Measurements from ENCODE around the gene HMBS.
A peak's percentile ranks its signal among the peaks of the same experiment; 100 is the strongest.
"Not testable (repeated sequence)": the region's sequence is repeated elsewhere in the genome, so short reads cannot be mapped to it uniquely, and the experiment has no call there.

HMBS gene

DNA sequence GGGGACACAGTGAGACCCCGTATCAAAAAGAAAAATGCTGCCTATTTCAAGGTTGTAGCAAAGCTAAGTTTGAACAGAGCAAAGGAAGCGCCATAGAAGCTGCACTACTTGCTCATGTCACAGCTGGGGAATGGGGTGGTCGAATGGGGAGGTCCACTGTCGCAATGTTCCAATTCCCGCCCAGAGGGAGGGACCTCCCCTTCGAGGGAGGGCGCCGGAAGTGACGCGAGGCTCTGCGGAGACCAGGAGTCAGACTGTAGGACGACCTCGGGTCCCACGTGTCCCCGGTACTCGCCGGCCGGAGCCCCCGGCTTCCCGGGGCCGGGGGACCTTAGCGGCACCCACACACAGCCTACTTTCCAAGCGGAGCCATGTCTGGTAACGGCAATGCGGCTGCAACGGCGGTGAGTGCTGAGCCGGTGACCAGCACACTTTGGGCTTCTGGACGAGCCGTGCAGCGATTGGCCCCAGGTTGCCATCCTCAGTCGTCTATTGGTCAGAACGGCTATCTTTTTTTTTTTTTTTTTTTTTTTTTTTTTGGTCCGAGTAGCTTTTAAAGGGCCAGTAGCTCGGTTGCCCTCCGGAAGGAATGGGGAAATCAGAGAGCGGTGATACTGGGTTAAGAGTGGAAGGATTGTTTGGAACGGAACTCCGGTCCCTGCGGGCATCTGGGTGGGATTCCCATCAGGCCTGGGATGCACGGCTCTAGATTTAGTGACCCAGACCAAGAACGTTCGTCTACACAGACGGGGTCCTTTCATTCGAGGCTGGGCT lies at the start of gene HMBS:
Gene HMBS (plus strand): TSS at position 219 of the 774 bp plus-strand sequence. CDS start 153 bp downstream, at position 372.
- peak within 1 kb of the TSS; percentile 93 for H3K4me3 ChIP-seq
- H3K9me3 ChIP-seq (ENCODE audit: low read depth, low read length): no peaks in the 10 kb centered on the region
- DNase-seq (ENCODE audit: low read depth, low spot score): no peak
- H3K36me3 ChIP-seq (ENCODE audit: insufficient read depth, low read length): peaks cover 12% of the 10 kb centered on the region; the same call in 1 of the 2 replicates
- peak; percentile 44 for TF ChIP-seq FOXP2 (optimal IDR thresholded peaks at IDR 0.05; ENCODE audit: control extremely low read depth, extremely low read length, insufficient read depth)
- TF ChIP-seq POLR2AphosphoS5 (IDR thresholded peaks at IDR 0.05; ENCODE audit: borderline replicate concordance, low read depth, low read length): peak; percentile 96
- TF ChIP-seq EZH2 (IDR thresholded peaks at IDR 0.05): no peak
- H3K9ac ChIP-seq (ENCODE audit: insufficient read length): peak within 1 kb of the TSS; percentile 88
- H3K27ac ChIP-seq: peak within 1 kb of the TSS; percentile 87

DNA sequence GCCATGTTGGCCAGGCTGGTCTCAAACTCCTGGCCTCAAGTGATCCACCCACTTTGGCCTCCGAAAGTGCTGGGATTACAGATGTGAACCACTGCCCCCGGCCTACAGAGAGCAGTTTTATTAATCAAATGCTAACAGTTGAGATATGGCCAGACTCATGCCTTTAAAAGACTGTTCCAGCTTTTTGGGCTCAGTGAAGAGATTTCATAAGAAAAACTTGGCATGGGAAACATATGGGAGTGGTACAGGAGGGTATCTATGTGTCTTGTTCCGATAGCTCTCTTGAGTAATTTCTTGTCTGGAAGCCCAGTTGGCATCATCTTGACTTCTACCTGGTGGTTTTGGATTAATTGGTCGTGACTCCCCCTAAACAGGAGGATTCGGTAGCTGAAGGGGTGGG lies 45.8 kb upstream of the HMBS start:
- no peak overlapping the region for H3K4me3 ChIP-seq
- TF ChIP-seq FOXP2 (optimal IDR thresholded peaks at IDR 0.05; ENCODE audit: control extremely low read depth, extremely low read length, insufficient read depth) (no peak), EZH2 (IDR thresholded peaks at IDR 0.05) (no peak), POLR2AphosphoS5 (IDR thresholded peaks at IDR 0.05; ENCODE audit: borderline replicate concordance, low read depth, low read length) (no peak)
- no peaks in the 10 kb centered on the region for H3K9me3 ChIP-seq (ENCODE audit: low read depth, low read length)
- no peak overlapping the region for H3K27ac ChIP-seq
- H3K36me3 ChIP-seq (ENCODE audit: insufficient read depth, low read length): no peaks in the 10 kb centered on the region
- DNase-seq (ENCODE audit: low read depth, low spot score): no peak
- no peak overlapping the region for H3K9ac ChIP-seq (ENCODE audit: insufficient read length)

DNA sequence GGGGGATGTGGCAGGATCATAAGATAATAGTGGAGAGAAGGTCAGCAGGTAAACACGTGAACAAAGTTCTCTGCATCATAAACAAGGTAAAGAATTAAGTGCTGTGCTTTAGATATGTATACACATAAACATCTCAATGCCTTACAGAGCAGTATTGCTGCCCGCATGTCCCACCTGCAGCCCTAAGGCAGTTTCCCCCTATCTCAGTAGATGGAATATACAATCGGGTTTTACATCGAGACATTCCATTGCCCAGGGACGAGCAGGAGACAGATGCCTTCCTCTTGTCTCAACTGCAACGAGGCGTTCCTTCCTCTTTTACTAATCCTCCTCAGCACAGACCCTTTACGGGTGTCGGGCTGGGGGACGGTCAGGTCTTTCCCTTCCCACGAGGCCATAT lies 45.2 kb upstream of the HMBS start:
- H3K9ac ChIP-seq (ENCODE audit: insufficient read length): not testable (repeated sequence)

DNA sequence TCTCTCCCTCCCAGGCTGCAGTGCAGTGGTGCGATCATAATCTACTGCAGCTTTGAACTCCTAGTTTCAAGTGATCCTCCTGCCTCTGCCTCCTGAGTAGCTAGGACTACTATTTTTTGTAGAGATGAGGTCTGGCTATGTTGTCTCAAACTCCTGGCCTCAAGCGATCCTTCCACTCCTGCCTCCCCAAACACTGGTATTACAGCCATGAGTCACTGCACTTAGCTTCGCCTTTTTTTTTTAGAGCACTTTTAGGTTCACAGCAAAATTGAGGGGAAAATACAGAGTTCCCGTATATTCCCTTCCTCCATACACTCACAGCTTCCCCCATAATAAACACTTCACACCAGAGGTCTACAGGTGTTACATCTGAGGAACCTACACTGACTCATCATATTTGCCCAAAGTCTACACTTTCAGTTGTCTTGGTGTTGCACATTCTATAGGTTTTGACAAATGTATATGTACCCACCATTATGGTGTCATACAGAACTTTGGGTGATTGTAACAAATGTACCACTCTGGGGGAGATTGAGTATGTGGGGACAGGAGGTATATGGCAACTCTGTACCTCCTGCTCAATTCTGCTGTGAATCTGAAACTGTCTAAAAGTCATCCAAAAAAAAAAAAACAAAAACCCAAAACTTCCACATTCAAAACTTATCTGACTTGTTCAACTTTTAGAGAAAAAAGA lies 42.7 kb upstream of the HMBS start:
- Histone ChIP-seq H3K4me3 (no peak overlapping the region), H3K36me3 (ENCODE audit: insufficient read depth, low read length) (peaks cover 14% of the 10 kb centered on the region; the same call in 1 of the 2 replicates), H3K9me3 (ENCODE audit: low read depth, low read length) (no peaks in the 10 kb centered on the region), H3K27ac (no peak overlapping the region), H3K9ac (ENCODE audit: insufficient read length) (no peak overlapping the region)
- DNase-seq (ENCODE audit: low read depth, low spot score): no peak
- TF ChIP-seq POLR2AphosphoS5 (IDR thresholded peaks at IDR 0.05; ENCODE audit: borderline replicate concordance, low read depth, low read length): no peak
- TF ChIP-seq EZH2 (IDR thresholded peaks at IDR 0.05): no peak
- TF ChIP-seq FOXP2 (optimal IDR thresholded peaks at IDR 0.05; ENCODE audit: control extremely low read depth, extremely low read length, insufficient read depth): no peak

More for the DNA sequence above, 45.2 kb upstream of the HMBS start:
- H3K9me3 ChIP-seq (ENCODE audit: low read depth, low read length); H3K27ac ChIP-seq; DNase-seq (ENCODE audit: low read depth, low spot score); H3K36me3 ChIP-seq (ENCODE audit: insufficient read depth, low read length); H3K4me3 ChIP-seq: not testable (repeated sequence)

DNA sequence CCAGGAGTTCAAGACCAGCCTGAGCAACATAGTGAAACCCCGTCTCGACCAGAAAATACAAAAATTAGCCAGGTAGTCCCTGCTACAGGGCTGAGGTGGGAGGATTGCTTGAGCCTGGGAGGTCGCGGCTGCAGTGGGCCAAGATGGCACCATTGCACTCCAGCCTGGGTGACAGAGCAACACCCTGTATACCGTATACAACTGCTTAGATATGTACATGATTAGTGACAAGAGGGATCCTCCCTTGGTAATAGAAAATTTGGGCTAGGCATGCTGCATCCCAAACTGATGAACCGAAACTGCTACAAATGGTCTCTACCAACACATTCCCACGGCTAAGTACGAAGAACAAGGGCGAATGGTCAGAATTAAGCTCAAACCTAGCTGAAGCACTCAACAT lies 41.8 kb upstream of the HMBS start:
- Histone ChIP-seq H3K36me3 (ENCODE audit: insufficient read depth, low read length) (peaks cover 21% of the 10 kb centered on the region), H3K27ac (no peak overlapping the region), H3K9me3 (ENCODE audit: low read depth, low read length) (no peaks in the 10 kb centered on the region), H3K9ac (ENCODE audit: insufficient read length) (no peak overlapping the region), H3K4me3 (no peak overlapping the region)
- no peak for DNase-seq (ENCODE audit: low read depth, low spot score)
- TF ChIP-seq FOXP2 (optimal IDR thresholded peaks at IDR 0.05; ENCODE audit: control extremely low read depth, extremely low read length, insufficient read depth): no peak
- no peak for TF ChIP-seq POLR2AphosphoS5 (IDR thresholded peaks at IDR 0.05; ENCODE audit: borderline replicate concordance, low read depth, low read length)
- no peak for TF ChIP-seq EZH2 (IDR thresholded peaks at IDR 0.05)

DNA sequence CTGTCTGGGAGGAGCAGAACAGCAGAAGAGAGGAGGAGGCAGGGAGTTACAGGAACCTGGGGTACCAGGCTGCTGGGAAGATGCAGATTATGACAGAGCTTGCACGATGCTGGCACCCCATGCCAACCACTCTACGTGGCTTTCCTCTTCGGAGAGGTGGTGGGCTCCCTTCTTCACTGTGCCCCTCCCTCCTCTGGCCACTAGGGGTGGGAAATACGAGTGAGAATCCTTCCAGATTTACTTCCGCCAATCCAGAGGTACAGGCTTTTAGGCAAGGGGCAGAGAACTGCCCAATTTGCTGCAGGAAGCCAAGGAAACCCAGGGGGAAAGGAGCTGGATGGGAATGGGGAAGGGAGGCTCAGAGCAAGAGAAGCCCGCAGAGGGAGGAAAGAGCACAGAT lies 40.0 kb upstream of the HMBS start:
- Histone ChIP-seq H3K36me3 (ENCODE audit: insufficient read depth, low read length) (peaks cover 39% of the 10 kb centered on the region), H3K9ac (ENCODE audit: insufficient read length) (no peak overlapping the region), H3K9me3 (ENCODE audit: low read depth, low read length) (no peaks in the 10 kb centered on the region), H3K4me3 (no peak overlapping the region), H3K27ac (no peak overlapping the region)
- no peak for DNase-seq (ENCODE audit: low read depth, low spot score)
- TF ChIP-seq POLR2AphosphoS5 (IDR thresholded peaks at IDR 0.05; ENCODE audit: borderline replicate concordance, low read depth, low read length): no peak

DNA sequence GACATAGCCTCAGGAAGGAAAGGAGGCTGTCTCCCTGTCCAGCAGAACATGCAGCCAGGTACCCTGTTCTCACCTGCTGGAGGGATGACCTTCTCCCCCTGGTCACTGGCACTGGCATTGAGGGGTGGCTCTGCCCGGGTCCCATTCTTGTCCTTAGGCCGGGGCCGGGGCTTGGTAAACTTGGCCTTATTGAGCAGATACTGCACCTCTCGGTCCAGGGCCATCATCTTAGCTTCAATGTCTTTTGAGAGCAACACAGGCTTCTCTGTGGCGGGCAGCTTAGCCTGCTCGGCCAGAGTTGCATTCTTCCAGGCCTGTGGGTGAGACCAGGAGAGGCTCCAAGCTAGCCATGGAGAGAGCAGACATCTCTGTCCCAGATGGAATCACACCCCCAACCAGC lies 38.2 kb upstream of the HMBS start:
- TF ChIP-seq EZH2 (IDR thresholded peaks at IDR 0.05): no peak
- no peak for TF ChIP-seq FOXP2 (optimal IDR thresholded peaks at IDR 0.05; ENCODE audit: control extremely low read depth, extremely low read length, insufficient read depth)
- no peak for TF ChIP-seq POLR2AphosphoS5 (IDR thresholded peaks at IDR 0.05; ENCODE audit: borderline replicate concordance, low read depth, low read length)
- peaks cover 50% of the 10 kb centered on the region for H3K36me3 ChIP-seq (ENCODE audit: insufficient read depth, low read length)
- no peak for DNase-seq (ENCODE audit: low read depth, low spot score)
- H3K27ac ChIP-seq: no peak overlapping the region
- no peak overlapping the region for H3K9ac ChIP-seq (ENCODE audit: insufficient read length)
- H3K9me3 ChIP-seq (ENCODE audit: low read depth, low read length): no peaks in the 10 kb centered on the region
- no peak overlapping the region for H3K4me3 ChIP-seq

DNA sequence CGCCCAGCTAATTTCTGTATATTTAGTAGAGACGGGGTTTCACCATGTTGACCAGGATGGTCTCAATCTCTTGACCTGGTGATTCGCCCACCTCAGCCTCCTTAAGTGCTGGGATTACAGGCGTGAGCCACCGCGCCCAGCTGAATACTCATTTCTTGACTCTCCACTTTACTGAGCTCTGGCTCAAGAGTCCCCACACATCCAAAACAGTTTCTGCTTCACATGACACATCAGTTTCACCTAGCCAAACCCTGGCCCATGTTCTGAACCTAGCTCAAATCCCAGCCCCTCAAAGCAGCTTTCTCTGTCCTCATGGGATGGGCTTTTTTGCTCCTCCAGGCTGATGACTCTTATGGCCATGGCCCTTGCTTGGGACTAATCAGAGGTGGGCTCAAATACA lies 37.5 kb upstream of the HMBS start:
- no peaks in the 10 kb centered on the region for H3K9me3 ChIP-seq (ENCODE audit: low read depth, low read length)
- no peak for DNase-seq (ENCODE audit: low read depth, low spot score)
- H3K36me3 ChIP-seq (ENCODE audit: insufficient read depth, low read length): peaks cover 56% of the 10 kb centered on the region
- H3K4me3 ChIP-seq: no peak overlapping the region
- TF ChIP-seq POLR2AphosphoS5 (IDR thresholded peaks at IDR 0.05; ENCODE audit: borderline replicate concordance, low read depth, low read length): no peak
- no peak for TF ChIP-seq FOXP2 (optimal IDR thresholded peaks at IDR 0.05; ENCODE audit: control extremely low read depth, extremely low read length, insufficient read depth)
- TF ChIP-seq EZH2 (IDR thresholded peaks at IDR 0.05): no peak
- H3K27ac ChIP-seq: no peak overlapping the region
- no peak overlapping the region for H3K9ac ChIP-seq (ENCODE audit: insufficient read length)
